Measurements from ENCODE around the gene DDX39B. TPM values are rescaled to one million over a fixed set of nuclear protein-coding genes. Genes with fewer than 3 reads are reported as not detected.

DDX39B gene
- polyA plus RNA-seq, 3 donors from 2014 or later, result 49.7 to 71.6 (median 56.2) TPM

DNA sequence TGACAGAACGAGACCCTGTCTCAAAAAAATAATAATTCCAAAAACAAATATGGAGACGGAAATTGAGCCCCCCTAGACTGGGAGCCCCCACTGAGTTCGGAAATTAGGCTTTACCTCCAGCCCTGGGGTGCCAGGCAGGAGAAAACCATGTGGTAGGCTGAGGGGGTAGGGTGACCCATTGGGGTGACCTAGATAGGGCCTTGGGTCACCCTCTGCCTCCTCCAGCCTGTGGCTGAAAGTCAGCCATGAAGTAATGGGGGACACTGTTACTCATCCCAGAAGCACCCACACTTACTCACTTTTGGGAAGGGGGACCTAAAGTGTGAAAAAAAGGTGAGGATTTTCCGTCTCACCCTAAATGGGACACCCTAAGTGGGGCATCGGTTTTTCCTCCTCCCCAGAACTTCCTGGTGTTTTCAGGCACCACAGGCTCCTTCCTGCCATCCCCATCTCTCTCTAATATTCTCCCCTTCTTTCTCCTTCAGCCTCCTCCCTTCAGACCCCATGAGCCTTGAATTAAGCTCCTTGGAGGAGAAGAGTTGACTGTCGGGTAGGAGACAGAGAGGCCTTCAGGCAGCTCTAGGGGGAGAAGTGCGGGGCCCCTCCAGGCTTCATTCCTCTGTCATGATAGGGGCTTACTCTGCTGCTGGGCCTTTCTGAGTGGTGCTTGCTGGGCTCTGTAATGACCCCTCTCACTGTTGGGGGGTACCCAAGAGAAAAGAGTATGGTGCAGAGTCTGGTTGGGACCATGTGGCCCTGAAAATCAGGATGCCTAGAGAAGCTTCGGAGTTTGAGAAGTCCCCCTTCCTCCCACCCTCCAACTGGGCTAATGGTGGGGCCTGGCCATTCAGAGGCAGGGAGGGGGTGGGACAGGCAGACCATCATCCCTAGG, 38.0 kb upstream of the DDX39B start:
- peaks cover 4 to 10% (median 8%) of the 10 kb centered on the region in 3 donors for H3K27me3 Mint-ChIP-seq (ENCODE audit: low read depth in 3 of 3)
- no peaks in the 10 kb centered on the region for H3K9me3 Mint-ChIP-seq
- peaks cover 80 to 82% of the 10 kb centered on the region in 2 donors for H3K4me1 Mint-ChIP-seq
- DNase-seq, result no peak
- peaks cover 10 to 14% (median 10%) of the 10 kb centered on the region in 3 donors for H3K36me3 Mint-ChIP-seq
- H3K27ac Mint-ChIP-seq, result peak overlapping the region; percentile 89 to 99 (median 96)
- peak overlapping the region; percentile 96 to 100 (median 99) for H3K4me3 Mint-ChIP-seq

GRCh38 chr6:31579119-31579505, 37.3 kb upstream of the DDX39B start:
- peaks cover 10 to 14% (median 10%) of the 10 kb centered on the region in 3 donors for H3K36me3 Mint-ChIP-seq
- H3K27ac Mint-ChIP-seq, result peak overlapping the region; percentile 34 to 96 (median 86)
- H3K4me1 Mint-ChIP-seq, result peaks cover 85 to 87% of the 10 kb centered on the region in 2 donors
- DNase-seq, result no peak
- no peaks in the 10 kb centered on the region for H3K9me3 Mint-ChIP-seq
- peaks cover 6 to 13% (median 10%) of the 10 kb centered on the region in 3 donors for H3K27me3 Mint-ChIP-seq (ENCODE audit: low read depth in 3 of 3)
- peak overlapping the region; percentile 21 to 100 (median 62) for H3K4me3 Mint-ChIP-seq

DNA sequence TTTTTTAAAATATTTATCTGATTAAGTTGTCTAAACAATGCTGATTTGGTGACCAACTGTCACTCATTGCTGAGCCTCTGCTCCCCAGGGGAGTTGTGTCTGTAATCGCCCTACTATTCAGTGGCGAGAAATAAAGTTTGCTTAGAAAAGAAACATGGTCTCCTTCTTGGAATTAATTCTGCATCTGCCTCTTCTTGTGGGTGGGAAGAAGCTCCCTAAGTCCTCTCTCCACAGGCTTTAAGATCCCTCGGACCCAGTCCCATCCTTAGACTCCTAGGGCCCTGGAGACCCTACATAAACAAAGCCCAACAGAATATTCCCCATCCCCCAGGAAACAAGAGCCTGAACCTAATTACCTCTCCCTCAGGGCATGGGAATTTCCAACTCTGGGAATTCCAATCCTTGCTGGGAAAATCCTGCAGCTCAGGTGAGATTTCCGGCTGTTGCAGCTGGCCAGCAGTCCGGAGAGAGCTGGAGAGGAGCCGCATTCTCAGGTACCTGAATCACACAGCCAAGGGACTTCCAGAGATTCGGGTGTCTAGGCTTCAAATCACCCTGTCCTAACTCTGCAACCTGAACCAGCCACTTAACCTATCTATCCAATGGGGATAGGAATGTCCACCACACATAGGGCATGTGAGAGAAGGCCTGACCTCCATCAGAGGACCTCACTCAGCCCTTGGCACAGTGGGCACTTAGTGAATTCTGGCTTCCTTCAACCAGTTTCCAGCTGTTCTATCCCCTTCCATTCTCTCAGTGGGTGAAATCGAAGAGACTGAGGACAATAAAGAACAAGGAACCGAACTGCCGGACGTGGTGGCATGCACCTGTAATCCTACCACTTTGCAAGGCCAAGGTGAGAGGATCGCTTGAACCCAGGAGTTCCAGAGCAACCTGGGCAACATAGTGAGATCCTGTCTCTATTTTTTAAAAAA, 36.6 kb upstream of the DDX39B start:
- peaks cover 10 to 14% (median 10%) of the 10 kb centered on the region in 3 donors for H3K36me3 Mint-ChIP-seq
- H3K4me1 Mint-ChIP-seq, result peaks cover 89 to 93% of the 10 kb centered on the region in 2 donors
- peak overlapping the region; percentile 51 to 96 (median 80) for H3K27ac Mint-ChIP-seq
- no peak for DNase-seq
- peak overlapping the region; percentile 50 to 70 (median 54) for H3K4me3 Mint-ChIP-seq
- peaks cover 6 to 13% (median 10%) of the 10 kb centered on the region in 3 donors for H3K27me3 Mint-ChIP-seq (ENCODE audit: low read depth in 3 of 3)
- H3K9me3 Mint-ChIP-seq, result no peaks in the 10 kb centered on the region

DNA sequence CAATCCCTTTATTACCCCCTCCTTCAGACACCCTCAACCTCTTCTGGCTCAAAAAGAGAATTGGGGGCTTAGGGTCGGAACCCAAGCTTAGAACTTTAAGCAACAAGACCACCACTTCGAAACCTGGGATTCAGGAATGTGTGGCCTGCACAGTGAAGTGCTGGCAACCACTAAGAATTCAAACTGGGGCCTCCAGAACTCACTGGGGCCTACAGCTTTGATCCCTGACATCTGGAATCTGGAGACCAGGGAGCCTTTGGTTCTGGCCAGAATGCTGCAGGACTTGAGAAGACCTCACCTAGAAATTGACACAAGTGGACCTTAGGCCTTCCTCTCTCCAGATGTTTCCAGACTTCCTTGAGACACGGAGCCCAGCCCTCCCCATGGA, 35.8 kb upstream of the DDX39B start:
- Mint-ChIP-seq H3K27me3 (ENCODE audit: low read depth in 3 of 3) (peaks cover 6 to 13% (median 10%) of the 10 kb centered on the region in 3 donors), H3K4me3 (peak overlapping the region; percentile 79 to 96 (median 86)), H3K36me3 (peaks cover 7 to 10% (median 10%) of the 10 kb centered on the region in 3 donors), H3K9me3 (no peaks in the 10 kb centered on the region), H3K27ac (peak overlapping the region; percentile 86 to 97 (median 94)), H3K4me1 (peaks cover 91 to 92% of the 10 kb centered on the region in 2 donors)
- DNase-seq, result no peak

DNA sequence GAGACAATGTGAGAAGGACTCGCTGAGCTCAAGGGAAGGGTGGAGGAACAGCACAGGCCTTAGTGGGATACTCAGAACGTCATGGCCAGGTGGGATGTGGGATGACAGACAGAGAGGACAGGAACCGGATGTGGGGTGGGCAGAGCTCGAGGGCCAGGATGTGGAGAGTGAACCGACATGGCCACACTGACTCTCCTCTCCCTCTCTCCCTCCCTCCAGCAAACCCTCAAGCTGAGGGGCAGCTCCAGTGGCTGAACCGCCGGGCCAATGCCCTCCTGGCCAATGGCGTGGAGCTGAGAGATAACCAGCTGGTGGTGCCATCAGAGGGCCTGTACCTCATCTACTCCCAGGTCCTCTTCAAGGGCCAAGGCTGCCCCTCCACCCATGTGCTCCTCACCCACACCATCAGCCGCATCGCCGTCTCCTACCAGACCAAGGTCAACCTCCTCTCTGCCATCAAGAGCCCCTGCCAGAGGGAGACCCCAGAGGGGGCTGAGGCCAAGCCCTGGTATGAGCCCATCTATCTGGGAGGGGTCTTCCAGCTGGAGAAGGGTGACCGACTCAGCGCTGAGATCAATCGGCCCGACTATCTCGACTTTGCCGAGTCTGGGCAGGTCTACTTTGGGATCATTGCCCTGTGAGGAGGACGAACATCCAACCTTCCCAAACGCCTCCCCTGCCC, 35.2 kb upstream of the DDX39B start:
- Mint-ChIP-seq H3K4me1 (peaks cover 91 to 92% of the 10 kb centered on the region in 2 donors), H3K27ac (peak overlapping the region; percentile 86 to 97 (median 94)), H3K9me3 (no peaks in the 10 kb centered on the region), H3K4me3 (peak overlapping the region; percentile 79 to 96 (median 86)), H3K27me3 (ENCODE audit: low read depth in 3 of 3) (peaks cover 6 to 15% (median 10%) of the 10 kb centered on the region in 3 donors), H3K36me3 (peaks cover 7 to 10% (median 10%) of the 10 kb centered on the region in 3 donors)
- peak; percentile 71 to 74 (median 74) for DNase-seq

DNA sequence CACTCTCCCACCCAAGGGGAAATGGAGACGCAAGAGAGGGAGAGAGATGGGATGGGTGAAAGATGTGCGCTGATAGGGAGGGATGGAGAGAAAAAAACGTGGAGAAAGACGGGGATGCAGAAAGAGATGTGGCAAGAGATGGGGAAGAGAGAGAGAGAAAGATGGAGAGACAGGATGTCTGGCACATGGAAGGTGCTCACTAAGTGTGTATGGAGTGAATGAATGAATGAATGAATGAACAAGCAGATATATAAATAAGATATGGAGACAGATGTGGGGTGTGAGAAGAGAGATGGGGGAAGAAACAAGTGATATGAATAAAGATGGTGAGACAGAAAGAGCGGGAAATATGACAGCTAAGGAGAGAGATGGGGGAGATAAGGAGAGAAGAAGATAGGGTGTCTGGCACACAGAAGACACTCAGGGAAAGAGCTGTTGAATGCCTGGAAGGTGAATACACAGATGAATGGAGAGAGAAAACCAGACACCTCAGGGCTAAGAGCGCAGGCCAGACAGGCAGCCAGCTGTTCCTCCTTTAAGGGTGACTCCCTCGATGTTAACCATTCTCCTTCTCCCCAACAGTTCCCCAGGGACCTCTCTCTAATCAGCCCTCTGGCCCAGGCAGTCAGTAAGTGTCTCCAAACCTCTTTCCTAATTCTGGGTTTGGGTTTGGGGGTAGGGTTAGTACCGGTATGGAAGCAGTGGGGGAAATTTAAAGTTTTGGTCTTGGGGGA, 34.3 kb upstream of the DDX39B start:
- Mint-ChIP-seq H3K4me3 (peak overlapping the region; percentile 79 to 96 (median 86)), H3K27ac (peak overlapping the region; percentile 86 to 97 (median 94)), H3K9me3 (no peaks in the 10 kb centered on the region), H3K27me3 (ENCODE audit: low read depth in 3 of 3) (peaks cover 6 to 15% (median 10%) of the 10 kb centered on the region in 3 donors), H3K36me3 (peaks cover 4 to 6% (median 5%) of the 10 kb centered on the region in 3 donors), H3K4me1 (peaks cover 90 to 92% of the 10 kb centered on the region in 2 donors)
- DNase-seq, result no peak

DNA sequence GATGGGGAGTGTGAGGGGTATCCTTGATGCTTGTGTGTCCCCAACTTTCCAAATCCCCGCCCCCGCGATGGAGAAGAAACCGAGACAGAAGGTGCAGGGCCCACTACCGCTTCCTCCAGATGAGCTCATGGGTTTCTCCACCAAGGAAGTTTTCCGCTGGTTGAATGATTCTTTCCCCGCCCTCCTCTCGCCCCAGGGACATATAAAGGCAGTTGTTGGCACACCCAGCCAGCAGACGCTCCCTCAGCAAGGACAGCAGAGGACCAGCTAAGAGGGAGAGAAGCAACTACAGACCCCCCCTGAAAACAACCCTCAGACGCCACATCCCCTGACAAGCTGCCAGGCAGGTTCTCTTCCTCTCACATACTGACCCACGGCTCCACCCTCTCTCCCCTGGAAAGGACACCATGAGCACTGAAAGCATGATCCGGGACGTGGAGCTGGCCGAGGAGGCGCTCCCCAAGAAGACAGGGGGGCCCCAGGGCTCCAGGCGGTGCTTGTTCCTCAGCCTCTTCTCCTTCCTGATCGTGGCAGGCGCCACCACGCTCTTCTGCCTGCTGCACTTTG, 33.6 kb upstream of the DDX39B start, which contains the start of gene TNF:
Gene TNF, plus strand, starts transcription at position 231 of the 567 bp plus-strand sequence. Its CDS starts 177 bp downstream, at position 408.
- peaks cover 85 to 92% of the 10 kb centered on the region in 2 donors for H3K4me1 Mint-ChIP-seq
- H3K27ac Mint-ChIP-seq, result peak within 1 kb of the TSS; percentile 86 to 97 (median 94)
- peak in 1 of 3 donors; percentile 59 for DNase-seq
- peak within 1 kb of the TSS; percentile 79 to 96 (median 86) for H3K4me3 Mint-ChIP-seq
- H3K27me3 Mint-ChIP-seq (ENCODE audit: low read depth in 3 of 3), result peaks cover 6 to 15% (median 8%) of the 10 kb centered on the region in 3 donors
- H3K9me3 Mint-ChIP-seq, result no peaks in the 10 kb centered on the region
- H3K36me3 Mint-ChIP-seq, result peaks cover 3 to 6% (median 4%) of the 10 kb centered on the region in 3 donors

- Mint-ChIP-seq H3K27me3 (ENCODE audit: low read depth in 3 of 3) (peaks cover 6 to 16% (median 6%) of the 10 kb centered on the region in 3 donors), H3K27ac (peak overlapping the region; percentile 83 to 97 (median 92)), H3K9me3 (no peaks in the 10 kb centered on the region), H3K4me3 (peak overlapping the region; percentile 14 to 96 (median 58)), H3K36me3 (peaks cover 3 to 6% (median 4%) of the 10 kb centered on the region in 3 donors), H3K4me1 (peaks cover 82 to 90% of the 10 kb centered on the region in 2 donors)
- DNase-seq, result no peak
These were observed 32.6 kb upstream of the DDX39B start for GRCh38 chr6:31574106-31575061.

DNA sequence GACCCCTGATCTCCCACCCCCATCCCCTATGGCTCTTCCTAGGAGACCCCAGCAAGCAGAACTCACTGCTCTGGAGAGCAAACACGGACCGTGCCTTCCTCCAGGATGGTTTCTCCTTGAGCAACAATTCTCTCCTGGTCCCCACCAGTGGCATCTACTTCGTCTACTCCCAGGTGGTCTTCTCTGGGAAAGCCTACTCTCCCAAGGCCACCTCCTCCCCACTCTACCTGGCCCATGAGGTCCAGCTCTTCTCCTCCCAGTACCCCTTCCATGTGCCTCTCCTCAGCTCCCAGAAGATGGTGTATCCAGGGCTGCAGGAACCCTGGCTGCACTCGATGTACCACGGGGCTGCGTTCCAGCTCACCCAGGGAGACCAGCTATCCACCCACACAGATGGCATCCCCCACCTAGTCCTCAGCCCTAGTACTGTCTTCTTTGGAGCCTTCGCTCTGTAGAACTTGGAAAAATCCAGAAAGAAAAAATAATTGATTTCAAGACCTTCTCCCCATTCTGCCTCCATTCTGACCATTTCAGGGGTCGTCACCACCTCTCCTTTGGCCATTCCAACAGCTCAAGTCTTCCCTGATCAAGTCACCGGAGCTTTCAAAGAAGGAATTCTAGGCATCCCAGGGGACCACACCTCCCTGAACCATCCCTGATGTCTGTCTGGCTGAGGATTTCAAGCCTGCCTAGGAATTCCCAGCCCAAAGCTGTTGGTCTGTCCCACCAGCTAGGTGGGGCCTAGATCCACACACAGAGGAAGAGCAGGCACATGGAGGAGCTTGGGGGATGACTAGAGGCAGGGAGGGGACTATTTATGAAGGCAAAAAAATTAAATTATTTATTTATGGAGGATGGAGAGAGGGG, 31.7 kb upstream of the DDX39B start:
- Mint-ChIP-seq H3K27ac (peak overlapping the region; percentile 86 to 98 (median 96)), H3K4me1 (peaks cover 83 to 90% of the 10 kb centered on the region in 2 donors), H3K4me3 (peak overlapping the region; percentile 49 to 96 (median 82)), H3K27me3 (ENCODE audit: low read depth in 3 of 3) (peaks cover 6 to 17% (median 7%) of the 10 kb centered on the region in 3 donors), H3K9me3 (no peaks in the 10 kb centered on the region), H3K36me3 (peaks cover 3 to 6% (median 4%) of the 10 kb centered on the region in 3 donors)
- no peak for DNase-seq

All from immature natural killer cell (primary cell).